SU-DHL-6 (cell line): ENCODE results near the gene CIAO3.

Experiments
- CTCF ChIP-seq: fragments of 200-600 bp; sonication (generic); IDR thresholded peaks from one replicate; pipeline ENCODE4 v1.5.1; 2017; ENCODE audit warnings: antibody characterized with exemption, mild to moderate bottlenecking, low read length, moderate library complexity; ENCODE audit not compliant: insufficient read depth, poor library complexity, severe bottlenecking
- EZH2phosphoT487 ChIP-seq: fragments of 200-600 bp; sonication (generic), shearing (Covaris generic); conservative IDR thresholded peaks from 2 replicates; pipeline ENCODE4 v1.6.1; 2018; ENCODE audit warnings: mild to moderate bottlenecking, antibody characterized with exemption, low read length, moderate library complexity, mixed read lengths

- TF ChIP-seq CTCF, result no peak
- TF ChIP-seq EZH2phosphoT487, result no peak
These were observed 8.5 kb downstream of the CIAO3 start for GRCh38 chr16:732332-732731.
